Liver (tissue), 9 donors: Measurements from ENCODE around the gene CCDC106. TPM values are rescaled to one million over a fixed set of nuclear protein-coding genes. Genes with fewer than 3 reads are reported as not detected.

Experiments
- DNase-seq: peaks from one replicate; pipeline ENCODE4 v3.0.0-alpha.2; 2017; ENCODE audit warnings: low spot score
- H3K27ac ChIP-seq, 2 donors: one replicate each; pipeline ENCODE4 v1.7.0; 2013; ENCODE audit warnings: inconsistent platforms in 2 of 2, low read length in 2 of 2, control low read depth in 1 of 2, low read depth in 1 of 2, mild to moderate bottlenecking in 1 of 2
- H3K27me3 ChIP-seq, 4 donors: one replicate each; pipeline versions ENCODE4 v1.6.1 to v1.7.0; 2013; ENCODE audit warnings: low read length in 3 of 4, inconsistent platforms in 1 of 4, mild to moderate bottlenecking in 1 of 4, moderate library complexity in 1 of 4; ENCODE audit not compliant: control insufficient read depth in 4 of 4, insufficient read depth in 4 of 4
- H3K36me3 ChIP-seq, 4 donors: one replicate each; pipeline versions ENCODE4 v1.6.1 to v1.7.0; 2013; ENCODE audit warnings: low read length in 3 of 4, mild to moderate bottlenecking in 3 of 4, low read depth in 1 of 4, moderate library complexity in 1 of 4; ENCODE audit not compliant: control insufficient read depth in 4 of 4, insufficient read depth in 3 of 4
- H3K4me1 ChIP-seq, 4 donors: one replicate each; pipeline versions ENCODE4 v1.6.1 to v1.7.0; 2013; ENCODE audit warnings: low read length in 3 of 4, mild to moderate bottlenecking in 3 of 4, moderate library complexity in 1 of 4; ENCODE audit not compliant: control insufficient read depth in 4 of 4, insufficient read depth in 4 of 4
- H3K4me3 ChIP-seq, 3 donors: one replicate each; pipeline versions ENCODE4 v1.6.1 to v1.7.0; 2013; ENCODE audit warnings: low read length in 3 of 3, control low read depth in 1 of 3, low read depth in 1 of 3, mild to moderate bottlenecking in 1 of 3
- H3K9ac ChIP-seq, 2 donors: one replicate each; pipeline ENCODE4 v1.7.0; 2013; ENCODE audit warnings: low read length in 2 of 2, mild to moderate bottlenecking in 2 of 2, moderate library complexity in 2 of 2, control low read depth in 1 of 2, low read depth in 1 of 2
- H3K9me3 ChIP-seq, 4 donors: one replicate each; pipeline versions ENCODE4 v1.6.1 to v1.7.0; 2013; ENCODE audit warnings: low read length in 3 of 4; ENCODE audit not compliant: control insufficient read depth in 4 of 4
- ATF3 ChIP-seq: IDR thresholded peaks from 2 replicates; pipeline ENCODE4 v1.6.1; 2016; ENCODE audit warnings: antibody characterized with exemption
- EGR1 ChIP-seq, 2 donors: IDR thresholded peaks; 2 replicates each; pipeline ENCODE4 v1.6.1; 2016 to 2018; ENCODE audit warnings: antibody characterized with exemption in 2 of 2, low read depth in 2 of 2
- FOXA1 ChIP-seq: IDR thresholded peaks from 2 replicates; pipeline ENCODE4 v1.6.1; 2016; ENCODE audit warnings: antibody characterized with exemption
- FOXA2 ChIP-seq: IDR thresholded peaks from 2 replicates; pipeline ENCODE4 v1.6.1; 2016; ENCODE audit warnings: antibody characterized with exemption
- GABPA ChIP-seq, 2 donors: IDR thresholded peaks in 1 of 2; conservative IDR thresholded peaks in 1 of 2; 2 replicates each; pipeline ENCODE4 v1.6.1; 2016; ENCODE audit warnings: antibody characterized with exemption in 2 of 2, mild to moderate bottlenecking in 1 of 2, moderate library complexity in 1 of 2
- HNF4A ChIP-seq, 2 donors: conservative IDR thresholded peaks; 2 replicates each; pipeline ENCODE4 v1.6.1; 2016; ENCODE audit warnings: antibody characterized with exemption in 2 of 2, mild to moderate bottlenecking in 2 of 2
- HNF4G ChIP-seq: IDR thresholded peaks from 2 replicates; pipeline ENCODE4 v1.6.1; 2016; ENCODE audit warnings: antibody characterized with exemption
- JUND ChIP-seq, 2 donors: IDR thresholded peaks; 2 replicates each; pipeline ENCODE4 v1.6.1; 2016; ENCODE audit warnings: antibody characterized with exemption in 2 of 2
- MAX ChIP-seq: IDR thresholded peaks from 2 replicates; pipeline ENCODE4 v1.6.1; 2016; ENCODE audit warnings: antibody characterized with exemption
- RAD21 ChIP-seq, 2 donors: IDR thresholded peaks; 2 replicates each; pipeline ENCODE4 v1.6.1; 2016; ENCODE audit warnings: antibody characterized with exemption in 2 of 2, mild to moderate bottlenecking in 2 of 2
- RXRA ChIP-seq, 2 donors: IDR thresholded peaks; 2 replicates each; pipeline ENCODE4 v1.6.1; 2017 to 2018; ENCODE audit warnings: antibody characterized with exemption in 2 of 2, mild to moderate bottlenecking in 1 of 2
- SP1 ChIP-seq: IDR thresholded peaks from 2 replicates; pipeline ENCODE4 v1.6.1; 2018; ENCODE audit warnings: antibody characterized with exemption, mild to moderate bottlenecking
- TAF1 ChIP-seq: conservative IDR thresholded peaks from 2 replicates; pipeline ENCODE4 v1.6.1; 2016; ENCODE audit warnings: antibody characterized with exemption, mild to moderate bottlenecking
- YY1 ChIP-seq: IDR thresholded peaks from 2 replicates; pipeline ENCODE4 v1.6.1; 2016; ENCODE audit warnings: antibody characterized with exemption, mild to moderate bottlenecking
- ZBTB33 ChIP-seq: IDR thresholded peaks from 2 replicates; pipeline ENCODE4 v1.6.1; 2016; ENCODE audit warnings: antibody characterized with exemption
- whole genome bisulfite sequencing: extraction: QIAGEN DNeasy Blood & Tissue Kit; methylation state at CpG from one replicate; pipeline ENCODE4 v1.1.7; 2013; 5-methylcytosine and 5-hydroxymethylcytosine counted together
- polyA plus RNA-seq, 2 donors: library from polyadenylated mRNA; stranded (reverse) in 1 of 2; unstranded in 1 of 2; fragments of 200-250 nt in 1 of 2; fragments of >200 nt in 1 of 2; fragmentation: Nextera tagmentation in 1 of 2; extraction: Ambion mirVana in 1 of 2; gene quantifications; one replicate each; pipeline versions ENCODE4 v1.2.1 to v1.2.3, GENCODE V29; 2013 to 2015
- total RNA-seq, 2 donors: library from RNA; depleted of rRNA; stranded (reverse); fragments of >200 nt; gene quantifications; one replicate each; pipeline ENCODE4 v1.2.3, GENCODE V29; 2014
- TF ChIP-seq, protein P1 (sequence below): fragments of 150-350 bp; IDR thresholded peaks from 2 replicates; pipeline ENCODE4 v1.5.1; 2017; ENCODE audit warnings: improper control_type of control experiment, low read depth, low read length; ENCODE audit not compliant: missing input control
- TF ChIP-seq, protein P2 (sequence below): IDR thresholded peaks from 2 replicates; pipeline ENCODE4 v1.6.1; 2016; ENCODE audit warnings: antibody characterized with exemption, mild to moderate bottlenecking
- donor health status: healthy.
- donor health status: healthy.
- donor health status: healthy.
- donor health status: healthy.
- donor health status: healthy.

The CCDC106 gene
- total and polyA plus RNA-seq, 4 donors: 3.6 to 13.5 (median 5.9) TPM

GRCh38 chr19:55671054-55671378 is 23.0 kb downstream of the CCDC106 start:
- no peak for DNase-seq
- no peak overlapping the region for H3K4me3 ChIP-seq
- H3K36me3 ChIP-seq: peaks cover 16 to 53% (median 39%) of the 10 kb centered on the region in 4 donors
- no peak for TF ChIP-seq RXRA (IDR thresholded peaks at IDR 0.05)
- no peak for TF ChIP-seq HNF4G
- TF ChIP-seq ATF3: no peak
- no peak for TF ChIP-seq SP1
- TF ChIP-seq HNF4A (conservative IDR thresholded peaks at IDR 0.05): no peak
- TF ChIP-seq FOXA1: no peak
- TF ChIP-seq, protein P1, sequence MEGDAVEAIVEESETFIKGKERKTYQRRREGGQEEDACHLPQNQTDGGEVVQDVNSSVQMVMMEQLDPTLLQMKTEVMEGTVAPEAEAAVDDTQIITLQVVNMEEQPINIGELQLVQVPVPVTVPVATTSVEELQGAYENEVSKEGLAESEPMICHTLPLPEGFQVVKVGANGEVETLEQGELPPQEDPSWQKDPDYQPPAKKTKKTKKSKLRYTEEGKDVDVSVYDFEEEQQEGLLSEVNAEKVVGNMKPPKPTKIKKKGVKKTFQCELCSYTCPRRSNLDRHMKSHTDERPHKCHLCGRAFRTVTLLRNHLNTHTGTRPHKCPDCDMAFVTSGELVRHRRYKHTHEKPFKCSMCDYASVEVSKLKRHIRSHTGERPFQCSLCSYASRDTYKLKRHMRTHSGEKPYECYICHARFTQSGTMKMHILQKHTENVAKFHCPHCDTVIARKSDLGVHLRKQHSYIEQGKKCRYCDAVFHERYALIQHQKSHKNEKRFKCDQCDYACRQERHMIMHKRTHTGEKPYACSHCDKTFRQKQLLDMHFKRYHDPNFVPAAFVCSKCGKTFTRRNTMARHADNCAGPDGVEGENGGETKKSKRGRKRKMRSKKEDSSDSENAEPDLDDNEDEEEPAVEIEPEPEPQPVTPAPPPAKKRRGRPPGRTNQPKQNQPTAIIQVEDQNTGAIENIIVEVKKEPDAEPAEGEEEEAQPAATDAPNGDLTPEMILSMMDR: no peak
- peaks cover 0 to 27% (median 16%) of the 10 kb centered on the region in 4 donors for H3K4me1 ChIP-seq
- H3K27me3 ChIP-seq: no peaks in the 10 kb centered on the region
- no peak overlapping the region for H3K9ac ChIP-seq
- no peak overlapping the region for H3K27ac ChIP-seq
- WGBS: 82% methylated on average over 2 of the region's 2 CpGs
- H3K9me3 ChIP-seq: no peaks in the 10 kb centered on the region

DNA sequence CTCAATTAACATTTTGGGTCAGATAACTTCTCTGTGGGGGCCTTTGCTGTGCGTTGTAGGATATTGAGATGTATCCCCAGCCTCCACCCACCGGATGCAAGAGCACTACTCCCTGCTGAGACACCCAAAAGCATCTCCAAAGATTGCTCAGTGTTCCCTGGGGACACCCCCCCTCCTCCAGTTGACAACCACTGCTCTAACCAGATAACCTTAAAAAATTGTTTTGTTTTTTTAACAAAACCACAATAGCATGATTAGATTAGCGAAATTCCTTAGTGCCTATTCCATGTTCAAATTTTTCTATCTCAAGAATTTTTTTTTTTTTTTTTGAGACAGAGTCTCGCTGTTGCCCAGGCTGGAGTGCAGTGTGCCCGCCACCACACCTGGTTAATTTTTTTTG is 24.4 kb downstream of the CCDC106 start:
- Histone ChIP-seq H3K4me1 (peaks cover 4 to 41% (median 30%) of the 10 kb centered on the region in 4 donors), H3K9ac (no peak overlapping the region), H3K27ac (no peak overlapping the region), H3K9me3 (no peaks in the 10 kb centered on the region), H3K4me3 (no peak overlapping the region), H3K36me3 (peaks cover 11 to 39% (median 27%) of the 10 kb centered on the region in 4 donors), H3K27me3 (no peaks in the 10 kb centered on the region)
- 91% methylated on average over 5 of the region's 5 CpGs for WGBS
- no peak for DNase-seq
- TF ChIP-seq JUND (IDR thresholded peaks at IDR 0.05) (no peak), MAX (no peak), HNF4G (no peak), RAD21 (IDR thresholded peaks at IDR 0.05) (no peak), GABPA (IDR thresholded peaks at IDR 0.05 in 1 of 2, conservative IDR thresholded peaks at IDR 0.05 in 1 of 2) (no peak), EGR1 (IDR thresholded peaks at IDR 0.05; ENCODE audit: low read depth in 2 of 2) (no peak), TAF1 (no peak), FOXA2 (no peak), HNF4A (conservative IDR thresholded peaks at IDR 0.05) (no peak), ATF3 (no peak), YY1 (no peak), ZBTB33 (no peak)
- TF ChIP-seq, protein P2, sequence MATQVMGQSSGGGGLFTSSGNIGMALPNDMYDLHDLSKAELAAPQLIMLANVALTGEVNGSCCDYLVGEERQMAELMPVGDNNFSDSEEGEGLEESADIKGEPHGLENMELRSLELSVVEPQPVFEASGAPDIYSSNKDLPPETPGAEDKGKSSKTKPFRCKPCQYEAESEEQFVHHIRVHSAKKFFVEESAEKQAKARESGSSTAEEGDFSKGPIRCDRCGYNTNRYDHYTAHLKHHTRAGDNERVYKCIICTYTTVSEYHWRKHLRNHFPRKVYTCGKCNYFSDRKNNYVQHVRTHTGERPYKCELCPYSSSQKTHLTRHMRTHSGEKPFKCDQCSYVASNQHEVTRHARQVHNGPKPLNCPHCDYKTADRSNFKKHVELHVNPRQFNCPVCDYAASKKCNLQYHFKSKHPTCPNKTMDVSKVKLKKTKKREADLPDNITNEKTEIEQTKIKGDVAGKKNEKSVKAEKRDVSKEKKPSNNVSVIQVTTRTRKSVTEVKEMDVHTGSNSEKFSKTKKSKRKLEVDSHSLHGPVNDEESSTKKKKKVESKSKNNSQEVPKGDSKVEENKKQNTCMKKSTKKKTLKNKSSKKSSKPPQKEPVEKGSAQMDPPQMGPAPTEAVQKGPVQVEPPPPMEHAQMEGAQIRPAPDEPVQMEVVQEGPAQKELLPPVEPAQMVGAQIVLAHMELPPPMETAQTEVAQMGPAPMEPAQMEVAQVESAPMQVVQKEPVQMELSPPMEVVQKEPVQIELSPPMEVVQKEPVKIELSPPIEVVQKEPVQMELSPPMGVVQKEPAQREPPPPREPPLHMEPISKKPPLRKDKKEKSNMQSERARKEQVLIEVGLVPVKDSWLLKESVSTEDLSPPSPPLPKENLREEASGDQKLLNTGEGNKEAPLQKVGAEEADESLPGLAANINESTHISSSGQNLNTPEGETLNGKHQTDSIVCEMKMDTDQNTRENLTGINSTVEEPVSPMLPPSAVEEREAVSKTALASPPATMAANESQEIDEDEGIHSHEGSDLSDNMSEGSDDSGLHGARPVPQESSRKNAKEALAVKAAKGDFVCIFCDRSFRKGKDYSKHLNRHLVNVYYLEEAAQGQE: no peak
